ENCODE data around the gene CHST11. TPM values are rescaled to one million over a fixed set of nuclear protein-coding genes. Genes with fewer than 3 reads are reported as not detected.
A peak's percentile ranks its signal among the peaks of the same experiment; 100 is the strongest.

The CHST11 gene
- total and polyA plus RNA-seq, 10 of the 15 experiments (the other 5 are each of a cell fraction or from before 2014, with no cell fraction given) = 1.9 to 38.1 (median 17.2) TPM

- TF ChIP-seq, protein P1, sequence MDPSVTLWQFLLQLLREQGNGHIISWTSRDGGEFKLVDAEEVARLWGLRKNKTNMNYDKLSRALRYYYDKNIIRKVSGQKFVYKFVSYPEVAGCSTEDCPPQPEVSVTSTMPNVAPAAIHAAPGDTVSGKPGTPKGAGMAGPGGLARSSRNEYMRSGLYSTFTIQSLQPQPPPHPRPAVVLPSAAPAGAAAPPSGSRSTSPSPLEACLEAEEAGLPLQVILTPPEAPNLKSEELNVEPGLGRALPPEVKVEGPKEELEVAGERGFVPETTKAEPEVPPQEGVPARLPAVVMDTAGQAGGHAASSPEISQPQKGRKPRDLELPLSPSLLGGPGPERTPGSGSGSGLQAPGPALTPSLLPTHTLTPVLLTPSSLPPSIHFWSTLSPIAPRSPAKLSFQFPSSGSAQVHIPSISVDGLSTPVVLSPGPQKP (IDR thresholded peaks at IDR 0.05; ENCODE audit: low read depth, low read length) = no peak
- TF ChIP-seq STAT3 (IDR thresholded peaks at IDR 0.05; ENCODE audit: low read depth, low read length) (no peak), PBX3 (IDR thresholded peaks at IDR 0.05; ENCODE audit: insufficient replicate concordance, low read depth, low read length) (no peak), MEF2B (IDR thresholded peaks at IDR 0.05; ENCODE audit: partially characterized antibody, poor library complexity, severe bottlenecking) (peak; percentile 94), NFXL1 (IDR thresholded peaks at IDR 0.05; ENCODE audit: borderline replicate concordance) (no peak), ATF2 (IDR thresholded peaks at IDR 0.05; ENCODE audit: low read length) (peak; percentile 86), RAD21 (IDR thresholded peaks at IDR 0.05; ENCODE audit: insufficient read depth, low read depth, low read length) (peak; percentile 21; the same call in 1 of the 2 replicates), FOXM1 (IDR thresholded peaks at IDR 0.05; ENCODE audit: low read depth, low read length) (peak; percentile 90), ZBED1 (IDR thresholded peaks at IDR 0.05; ENCODE audit: borderline replicate concordance) (peak; percentile 82; the same call in 1 of the 2 replicates), SP1 (IDR thresholded peaks at IDR 0.05; ENCODE audit: low read depth, low read length) (peak; percentile 79), BHLHE40 (IDR thresholded peaks at IDR 0.05; ENCODE audit: borderline replicate concordance in 1 of 2, low read depth in 2 of 2, low read length in 1 of 2) (peak in 1 of 2 experiments; percentile 31; a peak in 1 of 4 replicates), TARDBP (IDR thresholded peaks at IDR 0.05; ENCODE audit: borderline replicate concordance) (no peak), ESRRA (IDR thresholded peaks at IDR 0.05; ENCODE audit: low read length) (no peak), SMAD5 (IDR thresholded peaks at IDR 0.05; ENCODE audit: low read depth) (no peak), DPF2 (IDR thresholded peaks at IDR 0.05) (peak; percentile 91), RUNX3 (IDR thresholded peaks at IDR 0.05; ENCODE audit: low read length) (peak; percentile 99), SUPT20H (IDR thresholded peaks at IDR 0.05; ENCODE audit: borderline replicate concordance, control insufficient read depth, low read depth, low read length) (no peak), FOS (IDR thresholded peaks at IDR 0.05; ENCODE audit: borderline replicate concordance, extremely low read depth, insufficient read length) (no peak), MTA2 (IDR thresholded peaks at IDR 0.05; ENCODE audit: low read depth) (peak; percentile 86)
- TF ChIP-seq, protein P2, sequence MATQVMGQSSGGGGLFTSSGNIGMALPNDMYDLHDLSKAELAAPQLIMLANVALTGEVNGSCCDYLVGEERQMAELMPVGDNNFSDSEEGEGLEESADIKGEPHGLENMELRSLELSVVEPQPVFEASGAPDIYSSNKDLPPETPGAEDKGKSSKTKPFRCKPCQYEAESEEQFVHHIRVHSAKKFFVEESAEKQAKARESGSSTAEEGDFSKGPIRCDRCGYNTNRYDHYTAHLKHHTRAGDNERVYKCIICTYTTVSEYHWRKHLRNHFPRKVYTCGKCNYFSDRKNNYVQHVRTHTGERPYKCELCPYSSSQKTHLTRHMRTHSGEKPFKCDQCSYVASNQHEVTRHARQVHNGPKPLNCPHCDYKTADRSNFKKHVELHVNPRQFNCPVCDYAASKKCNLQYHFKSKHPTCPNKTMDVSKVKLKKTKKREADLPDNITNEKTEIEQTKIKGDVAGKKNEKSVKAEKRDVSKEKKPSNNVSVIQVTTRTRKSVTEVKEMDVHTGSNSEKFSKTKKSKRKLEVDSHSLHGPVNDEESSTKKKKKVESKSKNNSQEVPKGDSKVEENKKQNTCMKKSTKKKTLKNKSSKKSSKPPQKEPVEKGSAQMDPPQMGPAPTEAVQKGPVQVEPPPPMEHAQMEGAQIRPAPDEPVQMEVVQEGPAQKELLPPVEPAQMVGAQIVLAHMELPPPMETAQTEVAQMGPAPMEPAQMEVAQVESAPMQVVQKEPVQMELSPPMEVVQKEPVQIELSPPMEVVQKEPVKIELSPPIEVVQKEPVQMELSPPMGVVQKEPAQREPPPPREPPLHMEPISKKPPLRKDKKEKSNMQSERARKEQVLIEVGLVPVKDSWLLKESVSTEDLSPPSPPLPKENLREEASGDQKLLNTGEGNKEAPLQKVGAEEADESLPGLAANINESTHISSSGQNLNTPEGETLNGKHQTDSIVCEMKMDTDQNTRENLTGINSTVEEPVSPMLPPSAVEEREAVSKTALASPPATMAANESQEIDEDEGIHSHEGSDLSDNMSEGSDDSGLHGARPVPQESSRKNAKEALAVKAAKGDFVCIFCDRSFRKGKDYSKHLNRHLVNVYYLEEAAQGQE (IDR thresholded peaks at IDR 0.05; ENCODE audit: low read depth, low read length) = no peak
- TF ChIP-seq, protein P3, sequence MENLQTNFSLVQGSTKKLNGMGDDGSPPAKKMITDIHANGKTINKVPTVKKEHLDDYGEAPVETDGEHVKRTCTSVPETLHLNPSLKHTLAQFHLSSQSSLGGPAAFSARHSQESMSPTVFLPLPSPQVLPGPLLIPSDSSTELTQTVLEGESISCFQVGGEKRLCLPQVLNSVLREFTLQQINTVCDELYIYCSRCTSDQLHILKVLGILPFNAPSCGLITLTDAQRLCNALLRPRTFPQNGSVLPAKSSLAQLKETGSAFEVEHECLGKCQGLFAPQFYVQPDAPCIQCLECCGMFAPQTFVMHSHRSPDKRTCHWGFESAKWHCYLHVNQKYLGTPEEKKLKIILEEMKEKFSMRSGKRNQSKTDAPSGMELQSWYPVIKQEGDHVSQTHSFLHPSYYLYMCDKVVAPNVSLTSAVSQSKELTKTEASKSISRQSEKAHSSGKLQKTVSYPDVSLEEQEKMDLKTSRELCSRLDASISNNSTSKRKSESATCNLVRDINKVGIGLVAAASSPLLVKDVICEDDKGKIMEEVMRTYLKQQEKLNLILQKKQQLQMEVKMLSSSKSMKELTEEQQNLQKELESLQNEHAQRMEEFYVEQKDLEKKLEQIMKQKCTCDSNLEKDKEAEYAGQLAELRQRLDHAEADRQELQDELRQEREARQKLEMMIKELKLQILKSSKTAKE (IDR thresholded peaks at IDR 0.05; ENCODE audit: low read depth, poor library complexity, severe bottlenecking) = peak; percentile 87
Measured at GRCh38 chr12:104478396-104479122, 21.8 kb downstream of the CHST11 start (continued).
